ENCODE results near the gene FGF7.

DNA sequence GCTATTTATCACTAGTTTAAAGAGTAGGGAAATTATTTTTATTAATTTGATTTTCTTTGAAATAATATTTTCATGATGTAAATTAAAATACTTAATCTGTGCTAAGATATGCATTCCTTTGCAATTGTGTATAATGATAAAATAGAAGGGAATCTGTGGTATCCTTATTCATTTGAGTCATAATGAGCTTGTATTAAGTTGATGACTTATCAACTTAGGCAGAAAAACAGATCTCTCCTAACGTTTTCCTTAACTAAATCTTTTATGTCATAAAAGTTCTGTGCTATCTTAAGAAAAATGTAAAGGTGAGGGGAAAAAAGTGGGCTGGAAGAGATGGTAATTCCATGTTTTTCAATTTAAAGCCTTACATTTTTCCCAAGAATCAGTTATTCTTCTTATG lies 1.9 kb downstream of the FGF7 start:
- no peak for TF ChIP-seq POLR2A (IDR thresholded peaks at IDR 0.05; ENCODE audit: low read length)
- TF ChIP-seq GATA1 (IDR thresholded peaks at IDR 0.05; ENCODE audit: low read depth, low read length), result no peak

All from erythroblast (primary cell).